SK-N-SH treated with all-trans-retinoic acid at 6 μM for 48 hours (cell line): ENCODE measurements around the gene TMUB2.

Experiments
- ARNTL ChIP-seq: fragments of 450-650 bp; formaldehyde crosslinking; IDR thresholded peaks from 2 replicates; pipeline ENCODE4 v1.5.0; 2020; ENCODE audit warnings: low read depth, mild to moderate bottlenecking, moderate library complexity, borderline replicate concordance
- ESRRG ChIP-seq: fragments of 250-450 bp; sonication (Bioruptor Pico); IDR thresholded peaks from 2 replicates; pipeline ENCODE4 v1.6.1; 2021; ENCODE audit warnings: mild to moderate bottlenecking
- TCF4 ChIP-seq: fragments of 250-450 bp; sonication (Bioruptor Pico); IDR thresholded peaks from 2 replicates; pipeline ENCODE4 v1.8.0; 2021; ENCODE audit warnings: mild to moderate bottlenecking, moderate library complexity, borderline replicate concordance
- TF ChIP-seq, protein P1 (sequence below): fragments of 250-450 bp; sonication (Bioruptor Pico); IDR thresholded peaks from 2 replicates; pipeline ENCODE4 v1.8.0; 2020; ENCODE audit warnings: mild to moderate bottlenecking, moderate library complexity, borderline replicate concordance
- TF ChIP-seq, protein P2 (sequence below): fragments of 250-450 bp; sonication (Bioruptor Pico); IDR thresholded peaks from 2 replicates; pipeline ENCODE4 v1.8.0; 2021; ENCODE audit warnings: low read depth, mild to moderate bottlenecking, moderate library complexity, borderline replicate concordance
- TF ChIP-seq, protein P3 (sequence below): fragments of 250-450 bp; sonication (Bioruptor Pico); IDR thresholded peaks from 2 replicates; pipeline ENCODE4 v1.5.0; 2020; ENCODE audit warnings: mild to moderate bottlenecking, moderate library complexity

DNA sequence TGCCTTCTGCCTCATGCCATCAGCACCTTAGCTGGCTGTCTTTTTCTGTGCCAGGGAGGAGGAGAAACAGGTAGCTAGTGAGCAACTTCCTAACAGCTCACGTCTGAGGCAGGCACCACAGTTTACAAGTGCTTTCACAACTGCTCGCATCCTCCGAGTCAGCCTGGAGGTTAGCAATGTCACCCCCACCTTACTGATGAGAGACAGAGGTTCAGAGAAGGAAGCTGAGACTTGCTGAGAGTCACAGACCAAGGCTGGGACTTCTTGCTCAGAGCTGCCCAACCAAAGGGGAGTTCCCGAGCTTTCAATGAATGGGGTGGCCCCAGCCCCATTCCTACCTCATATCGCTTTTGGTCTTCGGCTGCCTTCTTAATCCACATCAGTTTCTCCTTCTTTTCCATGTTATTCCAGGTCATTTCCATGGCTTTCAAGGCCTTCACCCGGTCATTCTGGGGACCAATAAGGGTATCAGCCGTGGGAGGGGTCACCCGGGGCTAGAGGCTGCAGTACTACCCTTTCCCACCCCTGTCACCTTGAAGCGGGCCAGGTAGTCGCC is 23.1 kb downstream of the TMUB2 start:
- TF ChIP-seq, protein P1, sequence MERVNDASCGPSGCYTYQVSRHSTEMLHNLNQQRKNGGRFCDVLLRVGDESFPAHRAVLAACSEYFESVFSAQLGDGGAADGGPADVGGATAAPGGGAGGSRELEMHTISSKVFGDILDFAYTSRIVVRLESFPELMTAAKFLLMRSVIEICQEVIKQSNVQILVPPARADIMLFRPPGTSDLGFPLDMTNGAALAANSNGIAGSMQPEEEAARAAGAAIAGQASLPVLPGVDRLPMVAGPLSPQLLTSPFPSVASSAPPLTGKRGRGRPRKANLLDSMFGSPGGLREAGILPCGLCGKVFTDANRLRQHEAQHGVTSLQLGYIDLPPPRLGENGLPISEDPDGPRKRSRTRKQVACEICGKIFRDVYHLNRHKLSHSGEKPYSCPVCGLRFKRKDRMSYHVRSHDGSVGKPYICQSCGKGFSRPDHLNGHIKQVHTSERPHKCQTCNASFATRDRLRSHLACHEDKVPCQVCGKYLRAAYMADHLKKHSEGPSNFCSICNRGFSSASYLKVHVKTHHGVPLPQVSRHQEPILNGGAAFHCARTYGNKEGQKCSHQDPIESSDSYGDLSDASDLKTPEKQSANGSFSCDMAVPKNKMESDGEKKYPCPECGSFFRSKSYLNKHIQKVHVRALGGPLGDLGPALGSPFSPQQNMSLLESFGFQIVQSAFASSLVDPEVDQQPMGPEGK (CRISPR knock-in tag) = no peak
- TF ChIP-seq TCF4 (no peak), ESRRG (CRISPR knock-in tag) (no peak), ARNTL (CRISPR knock-in tag) (no peak)
- TF ChIP-seq, protein P2, sequence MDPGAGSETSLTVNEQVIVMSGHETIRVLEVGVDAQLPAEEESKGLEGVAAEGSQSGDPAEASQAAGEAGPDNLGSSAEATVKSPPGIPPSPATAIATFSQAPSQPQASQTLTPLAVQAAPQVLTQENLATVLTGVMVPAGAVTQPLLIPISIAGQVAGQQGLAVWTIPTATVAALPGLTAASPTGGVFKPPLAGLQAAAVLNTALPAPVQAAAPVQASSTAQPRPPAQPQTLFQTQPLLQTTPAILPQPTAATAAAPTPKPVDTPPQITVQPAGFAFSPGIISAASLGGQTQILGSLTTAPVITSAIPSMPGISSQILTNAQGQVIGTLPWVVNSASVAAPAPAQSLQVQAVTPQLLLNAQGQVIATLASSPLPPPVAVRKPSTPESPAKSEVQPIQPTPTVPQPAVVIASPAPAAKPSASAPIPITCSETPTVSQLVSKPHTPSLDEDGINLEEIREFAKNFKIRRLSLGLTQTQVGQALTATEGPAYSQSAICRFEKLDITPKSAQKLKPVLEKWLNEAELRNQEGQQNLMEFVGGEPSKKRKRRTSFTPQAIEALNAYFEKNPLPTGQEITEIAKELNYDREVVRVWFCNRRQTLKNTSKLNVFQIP (CRISPR knock-in tag) = no peak
- TF ChIP-seq, protein P3, sequence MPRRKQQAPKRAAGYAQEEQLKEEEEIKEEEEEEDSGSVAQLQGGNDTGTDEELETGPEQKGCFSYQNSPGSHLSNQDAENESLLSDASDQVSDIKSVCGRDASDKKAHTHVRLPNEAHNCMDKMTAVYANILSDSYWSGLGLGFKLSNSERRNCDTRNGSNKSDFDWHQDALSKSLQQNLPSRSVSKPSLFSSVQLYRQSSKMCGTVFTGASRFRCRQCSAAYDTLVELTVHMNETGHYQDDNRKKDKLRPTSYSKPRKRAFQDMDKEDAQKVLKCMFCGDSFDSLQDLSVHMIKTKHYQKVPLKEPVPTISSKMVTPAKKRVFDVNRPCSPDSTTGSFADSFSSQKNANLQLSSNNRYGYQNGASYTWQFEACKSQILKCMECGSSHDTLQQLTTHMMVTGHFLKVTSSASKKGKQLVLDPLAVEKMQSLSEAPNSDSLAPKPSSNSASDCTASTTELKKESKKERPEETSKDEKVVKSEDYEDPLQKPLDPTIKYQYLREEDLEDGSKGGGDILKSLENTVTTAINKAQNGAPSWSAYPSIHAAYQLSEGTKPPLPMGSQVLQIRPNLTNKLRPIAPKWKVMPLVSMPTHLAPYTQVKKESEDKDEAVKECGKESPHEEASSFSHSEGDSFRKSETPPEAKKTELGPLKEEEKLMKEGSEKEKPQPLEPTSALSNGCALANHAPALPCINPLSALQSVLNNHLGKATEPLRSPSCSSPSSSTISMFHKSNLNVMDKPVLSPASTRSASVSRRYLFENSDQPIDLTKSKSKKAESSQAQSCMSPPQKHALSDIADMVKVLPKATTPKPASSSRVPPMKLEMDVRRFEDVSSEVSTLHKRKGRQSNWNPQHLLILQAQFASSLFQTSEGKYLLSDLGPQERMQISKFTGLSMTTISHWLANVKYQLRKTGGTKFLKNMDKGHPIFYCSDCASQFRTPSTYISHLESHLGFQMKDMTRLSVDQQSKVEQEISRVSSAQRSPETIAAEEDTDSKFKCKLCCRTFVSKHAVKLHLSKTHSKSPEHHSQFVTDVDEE (CRISPR knock-in tag) = no peak
